Panc1 (cell line): ENCODE data around the gene CATSPERB.

Source experiments
- POLR2AphosphoS5 ChIP-seq: IDR thresholded peaks from 2 replicates; pipeline ENCODE4 v1.6.1; 2012; ENCODE audit warnings: mild to moderate bottlenecking, low read depth, low read length, moderate library complexity
- SIN3A ChIP-seq: IDR thresholded peaks from 2 replicates; pipeline ENCODE4 v1.6.1; 2012; ENCODE audit warnings: low read depth, mild to moderate bottlenecking, low read length, moderate library complexity, borderline replicate concordance; ENCODE audit not compliant: insufficient read depth
- TF ChIP-seq, protein P1 (sequence below): fragments of 450-650 bp; IDR thresholded peaks from 2 replicates; pipeline ENCODE4 v1.5.1; 2017; ENCODE audit warnings: mild to moderate bottlenecking

GRCh38 chr14:91753501-91754128, 21.7 kb upstream of the CATSPERB start:
- TF ChIP-seq, protein P1, sequence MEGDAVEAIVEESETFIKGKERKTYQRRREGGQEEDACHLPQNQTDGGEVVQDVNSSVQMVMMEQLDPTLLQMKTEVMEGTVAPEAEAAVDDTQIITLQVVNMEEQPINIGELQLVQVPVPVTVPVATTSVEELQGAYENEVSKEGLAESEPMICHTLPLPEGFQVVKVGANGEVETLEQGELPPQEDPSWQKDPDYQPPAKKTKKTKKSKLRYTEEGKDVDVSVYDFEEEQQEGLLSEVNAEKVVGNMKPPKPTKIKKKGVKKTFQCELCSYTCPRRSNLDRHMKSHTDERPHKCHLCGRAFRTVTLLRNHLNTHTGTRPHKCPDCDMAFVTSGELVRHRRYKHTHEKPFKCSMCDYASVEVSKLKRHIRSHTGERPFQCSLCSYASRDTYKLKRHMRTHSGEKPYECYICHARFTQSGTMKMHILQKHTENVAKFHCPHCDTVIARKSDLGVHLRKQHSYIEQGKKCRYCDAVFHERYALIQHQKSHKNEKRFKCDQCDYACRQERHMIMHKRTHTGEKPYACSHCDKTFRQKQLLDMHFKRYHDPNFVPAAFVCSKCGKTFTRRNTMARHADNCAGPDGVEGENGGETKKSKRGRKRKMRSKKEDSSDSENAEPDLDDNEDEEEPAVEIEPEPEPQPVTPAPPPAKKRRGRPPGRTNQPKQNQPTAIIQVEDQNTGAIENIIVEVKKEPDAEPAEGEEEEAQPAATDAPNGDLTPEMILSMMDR, result no peak
- TF ChIP-seq POLR2AphosphoS5, result no peak
- no peak for TF ChIP-seq SIN3A
